Middle frontal gyrus (tissue), 1 donor: ENCODE results near the gene FZD10.

Source experiments
- DNase-seq: peaks from one replicate; pipeline ENCODE4 v3.0.0-alpha.2; 2015; ENCODE audit warnings: low spot score; ENCODE audit errors: extremely low spot score

FZD10 gene

GRCh38 chr12:130178282-130178681 lies 16.0 kb downstream of the FZD10 start:
- no peak for DNase-seq

- no peak for DNase-seq
Observed at GRCh38 chr12:130179191-130179590, 16.9 kb downstream of the FZD10 start.

DNA sequence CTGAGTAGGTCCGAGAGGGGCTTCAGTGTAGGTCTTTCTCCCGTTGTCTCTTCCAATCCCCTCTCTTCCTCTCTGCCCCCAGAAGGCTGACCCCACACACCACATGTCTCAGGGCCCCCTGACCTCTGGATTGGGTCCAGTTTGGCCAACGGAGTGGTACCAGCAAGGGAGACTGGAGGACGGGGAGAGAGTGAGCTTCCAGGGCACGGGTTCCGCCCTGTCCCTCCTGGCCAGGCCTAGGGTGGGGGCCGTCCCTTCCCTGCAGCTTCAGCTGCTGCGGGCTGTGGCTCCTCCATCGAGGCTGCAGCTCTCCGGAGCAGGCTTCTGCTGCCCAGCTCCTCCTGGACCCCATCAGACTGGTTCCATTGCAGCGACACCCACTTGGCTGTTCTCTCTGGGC lies 17.4 kb downstream of the FZD10 start:
- DNase-seq: no peak

DNA sequence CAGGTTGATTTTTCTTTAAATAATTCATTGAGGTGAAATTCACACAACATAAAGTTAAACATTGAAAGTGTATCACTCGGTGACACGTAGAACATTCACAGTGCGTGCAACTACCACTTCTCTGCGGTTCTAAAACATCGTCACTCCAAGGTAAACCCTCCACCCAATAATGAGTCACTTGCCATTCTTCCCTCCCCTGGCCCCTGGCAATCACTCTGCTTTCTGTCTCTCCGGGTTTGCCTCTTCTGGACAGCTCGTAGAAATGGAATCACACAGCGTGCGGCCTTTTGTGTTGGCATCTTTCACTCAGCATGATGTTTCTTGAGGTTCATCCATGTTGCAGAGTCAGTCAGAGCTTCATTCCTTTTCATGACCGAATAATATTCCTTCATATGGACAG lies 18.9 kb downstream of the FZD10 start:
- no peak for DNase-seq

GRCh38 chr12:130183585-130184370 lies 21.5 kb downstream of the FZD10 start:
- DNase-seq: no peak

GRCh38 chr12:130184404-130185090 lies 22.3 kb downstream of the FZD10 start:
- DNase-seq: no peak

GRCh38 chr12:130185455-130186391 lies 23.5 kb downstream of the FZD10 start:
- no peak for DNase-seq

DNA sequence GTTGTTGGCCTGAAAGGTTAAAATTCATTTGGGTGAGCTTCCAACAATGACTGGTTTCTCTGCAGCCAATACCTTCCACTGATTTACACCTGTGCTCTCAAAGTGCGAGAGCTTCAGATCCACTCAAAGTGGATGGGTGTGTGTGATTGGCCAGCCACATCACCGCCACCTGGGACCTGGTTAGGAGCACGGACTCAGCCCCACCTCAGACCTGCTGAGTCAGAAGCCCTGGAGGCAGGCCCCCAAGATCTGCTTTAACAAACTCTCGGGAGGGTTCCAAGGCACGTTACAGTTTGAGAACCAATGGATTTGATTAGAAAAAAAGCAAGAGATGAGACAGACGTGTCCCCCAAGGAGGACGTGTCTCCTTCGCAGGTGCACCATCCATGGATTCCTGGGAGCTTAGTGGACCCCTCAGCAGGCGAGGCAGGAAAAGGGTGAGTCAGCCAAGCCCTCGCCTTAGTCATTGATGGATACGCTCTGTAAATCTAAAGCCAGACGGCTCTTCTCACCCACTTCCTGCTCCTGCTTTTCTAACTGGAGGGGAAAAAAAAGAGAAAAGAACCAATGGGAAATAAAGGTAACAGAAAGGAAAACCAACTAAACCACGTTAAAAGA lies 24.5 kb downstream of the FZD10 start:
- no peak for DNase-seq

GRCh38 chr12:130192642-130193345 lies 30.5 kb downstream of the FZD10 start:
- no peak for DNase-seq

GRCh38 chr12:130194154-130194553 lies 31.9 kb downstream of the FZD10 start:
- no peak for DNase-seq

DNA sequence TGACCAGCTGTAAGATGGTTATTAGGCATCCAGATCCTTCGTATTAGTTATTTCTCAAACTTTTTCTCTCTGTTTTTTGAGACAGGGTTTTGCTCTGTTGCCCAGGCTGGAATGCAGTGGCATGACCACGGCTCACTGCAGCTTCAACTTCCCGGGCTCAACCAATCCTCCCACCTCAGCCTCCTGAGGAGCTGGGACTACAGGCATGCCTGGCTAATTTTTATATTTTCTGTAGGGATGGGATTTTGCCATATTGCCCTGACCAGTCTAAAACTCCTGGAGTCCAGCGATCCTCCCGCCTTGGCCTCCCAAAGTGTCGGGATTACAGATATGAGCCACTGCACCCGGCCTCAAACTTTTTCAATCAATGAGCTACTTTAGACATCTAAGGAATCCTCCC lies 33.1 kb downstream of the FZD10 start:
- DNase-seq: no peak

GRCh38 chr12:130195776-130196175 lies 33.5 kb downstream of the FZD10 start:
- no peak for DNase-seq

- DNase-seq: no peak
Observed at GRCh38 chr12:130196827-130197226, 34.6 kb downstream of the FZD10 start.

DNA sequence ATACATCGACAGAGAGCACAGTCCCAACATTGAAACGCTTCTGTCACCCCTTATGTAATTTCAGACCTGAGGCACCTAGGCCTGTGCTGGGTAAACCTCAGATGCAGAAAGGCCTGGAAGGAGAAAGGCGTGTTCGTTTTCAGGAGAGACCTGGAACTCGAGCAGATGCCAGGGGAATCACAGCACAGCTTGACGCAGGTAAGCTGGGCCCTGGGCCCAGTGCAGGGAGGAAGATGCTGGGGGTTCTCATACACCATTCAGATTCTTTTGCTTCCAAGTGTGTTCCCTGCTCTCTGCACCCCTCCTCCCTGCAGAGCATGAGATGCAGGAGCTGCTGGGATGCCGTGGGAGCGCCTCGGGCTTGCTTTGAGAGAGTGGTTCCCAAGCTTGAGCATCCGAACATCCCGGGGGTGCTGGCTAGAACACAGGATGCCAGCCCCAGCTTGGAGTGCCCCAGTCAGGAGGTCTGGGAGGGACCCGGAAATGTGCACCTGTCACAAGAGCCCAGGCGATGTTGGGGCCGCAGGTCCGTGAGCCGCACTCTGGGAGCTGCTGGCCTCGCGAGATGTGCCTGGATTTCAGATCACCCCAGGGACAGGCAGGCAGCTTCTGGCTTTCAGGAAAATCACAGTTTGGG lies 35.9 kb downstream of the FZD10 start:
- DNase-seq: no peak

GRCh38 chr12:130198663-130199060 lies 36.4 kb downstream of the FZD10 start:
- DNase-seq: no peak

DNA sequence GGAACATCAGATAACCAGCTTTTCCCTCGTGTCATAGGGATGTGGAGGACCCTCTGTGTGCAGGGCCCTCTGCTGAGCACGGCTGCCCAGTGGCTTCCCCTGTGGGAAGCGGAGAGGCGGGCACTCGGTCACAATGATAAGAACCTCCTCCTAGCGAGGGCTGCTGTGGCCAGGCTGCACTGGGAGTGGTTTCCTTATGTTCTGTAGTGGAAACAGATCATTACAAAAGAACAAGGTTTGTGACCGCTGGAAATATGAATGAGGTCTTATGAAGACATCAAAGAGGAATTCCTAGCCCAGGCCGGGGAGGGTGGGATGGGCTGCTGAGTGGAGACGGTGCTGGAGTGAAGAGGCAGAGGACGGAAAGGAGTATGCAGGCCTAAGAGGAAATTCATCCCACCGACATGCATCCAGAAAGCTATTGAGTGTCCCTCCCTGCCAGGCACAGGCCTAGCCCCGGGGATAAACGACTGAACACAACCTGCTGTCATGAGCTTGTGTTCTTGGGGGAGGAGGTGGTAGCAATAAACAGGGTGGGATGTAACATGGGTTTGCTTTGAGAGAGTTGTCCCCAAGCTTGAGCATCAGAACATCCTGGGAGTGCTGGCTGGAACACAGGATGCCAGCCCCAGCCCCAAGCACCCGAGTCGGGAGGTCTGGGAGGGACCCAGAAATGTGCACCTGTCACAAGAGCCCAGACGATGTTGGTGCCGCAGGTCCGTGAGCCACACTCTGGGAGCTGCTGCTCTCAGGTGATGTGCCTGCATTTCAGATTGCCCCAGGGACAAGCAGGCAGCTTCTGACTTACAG lies 37.5 kb downstream of the FZD10 start:
- no peak for DNase-seq

DNA sequence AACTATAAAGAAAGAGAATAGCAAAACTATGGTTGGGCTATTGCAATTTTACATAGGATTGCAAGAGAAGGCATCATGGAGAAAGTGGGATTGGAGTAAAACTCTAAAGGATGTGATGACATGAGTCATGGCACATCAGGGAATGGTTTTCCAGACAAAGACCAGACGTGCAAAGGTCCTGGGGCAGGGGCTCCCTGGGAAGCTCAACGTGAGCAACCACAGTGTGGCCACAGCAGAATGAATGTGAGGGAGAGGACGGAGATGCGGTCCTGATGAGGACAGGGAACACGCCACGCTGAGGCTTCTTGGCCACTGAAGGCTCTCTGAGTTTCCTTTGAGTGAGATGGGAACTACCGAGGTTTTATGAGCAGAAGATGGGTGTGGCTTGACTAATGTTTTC lies 38.2 kb downstream of the FZD10 start:
- DNase-seq: no peak

GRCh38 chr12:130201037-130201436 lies 38.8 kb downstream of the FZD10 start:
- DNase-seq: no peak

DNA sequence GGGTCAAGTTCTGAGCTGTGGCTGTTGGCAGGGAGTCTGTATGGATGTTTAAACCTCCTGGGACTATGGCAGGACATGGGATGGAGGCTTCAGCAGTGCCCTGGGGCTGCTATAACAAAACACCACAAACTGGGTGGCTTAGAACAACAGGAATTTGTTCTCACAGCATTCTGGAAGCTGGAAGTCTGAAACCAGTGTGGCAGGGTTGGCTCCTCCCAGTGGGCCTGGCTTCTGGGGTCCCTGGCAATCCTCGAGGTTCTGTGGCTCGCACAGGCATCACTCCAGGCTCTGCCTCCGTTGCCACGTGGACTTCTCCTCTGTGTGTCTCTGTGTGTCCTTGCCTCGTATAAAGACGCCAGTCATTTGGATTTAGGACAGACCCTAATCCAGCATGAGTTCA lies 39.9 kb downstream of the FZD10 start:
- DNase-seq: no peak
